Stomach smooth muscle (tissue), 2 donors: ENCODE data around the gene EFNB2.
A peak's percentile ranks its signal among the peaks of the same experiment; 100 is the strongest.

Source experiments
- H3K27ac ChIP-seq: one replicate; pipeline ENCODE4 v1.7.0; 2013; ENCODE audit warnings: mild to moderate bottlenecking, low read length, inconsistent platforms
- H3K27me3 ChIP-seq, 2 donors: one replicate each; pipeline ENCODE4 v1.7.0; 2013; ENCODE audit warnings: low read length in 2 of 2; ENCODE audit not compliant: insufficient read depth in 2 of 2, control insufficient read depth in 1 of 2
- H3K36me3 ChIP-seq, 2 donors: one replicate each; pipeline ENCODE4 v1.7.0; 2013; ENCODE audit warnings: low read length in 2 of 2; ENCODE audit not compliant: control insufficient read depth in 2 of 2, insufficient read depth in 2 of 2
- H3K4me1 ChIP-seq: one replicate; pipeline ENCODE4 v1.7.0; 2013; ENCODE audit warnings: low read length; ENCODE audit not compliant: control insufficient read depth, insufficient read depth
- H3K4me3 ChIP-seq, 2 donors: one replicate each; pipeline ENCODE4 v1.7.0; 2013; ENCODE audit warnings: low read length in 2 of 2
- H3K9ac ChIP-seq, 2 donors: one replicate each; pipeline ENCODE4 v1.7.0; 2013; ENCODE audit warnings: low read length in 2 of 2, mild to moderate bottlenecking in 1 of 2
- H3K9me3 ChIP-seq, 2 donors: one replicate each; pipeline ENCODE4 v1.7.0; 2013; ENCODE audit warnings: low read length in 2 of 2; ENCODE audit not compliant: control insufficient read depth in 2 of 2
- donor health status: healthy.
- donor health status: Pancreatic carcinoma.

EFNB2 gene

DNA sequence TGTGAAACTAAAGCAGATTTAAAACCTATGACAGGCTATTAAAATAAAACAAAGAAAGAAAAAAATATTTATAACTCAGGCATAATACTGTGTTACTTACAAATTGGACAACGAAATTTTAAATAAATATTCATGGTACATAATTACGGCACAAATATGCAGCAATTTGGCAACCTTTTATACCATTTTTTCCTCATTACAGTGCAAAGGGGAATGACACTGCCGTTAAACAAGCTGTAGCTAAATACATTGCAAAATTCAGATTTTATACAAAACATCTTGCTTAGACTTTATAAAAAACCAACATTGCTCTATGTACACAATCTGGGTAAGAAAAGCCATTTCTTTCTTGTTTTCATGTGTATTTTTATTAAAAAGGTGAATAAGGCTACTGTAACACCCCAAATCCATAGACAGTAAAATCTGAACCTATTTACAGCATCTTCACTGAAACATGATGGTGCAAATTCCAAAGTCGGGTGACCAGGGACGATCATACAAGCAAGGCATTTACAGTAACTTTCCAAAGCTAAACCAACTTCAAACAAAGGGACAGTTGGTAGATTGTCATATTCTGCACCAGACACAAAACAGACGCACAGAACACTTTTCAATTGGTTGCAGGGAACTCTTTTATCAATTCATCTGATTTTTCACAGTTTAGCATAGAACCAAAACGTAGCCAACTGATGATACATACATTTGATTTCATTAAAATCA lies 45.5 kb downstream of the EFNB2 start:
- H3K36me3 ChIP-seq, result peaks cover 20 to 30% of the 10 kb centered on the region in 2 donors
- peaks cover 45% of the 10 kb centered on the region for H3K4me1 ChIP-seq
- no peaks in the 10 kb centered on the region for H3K9me3 ChIP-seq
- H3K4me3 ChIP-seq, result no peak overlapping the region
- H3K27ac ChIP-seq, result no peak overlapping the region
- no peak overlapping the region for H3K9ac ChIP-seq
- H3K27me3 ChIP-seq, result no peaks in the 10 kb centered on the region

DNA sequence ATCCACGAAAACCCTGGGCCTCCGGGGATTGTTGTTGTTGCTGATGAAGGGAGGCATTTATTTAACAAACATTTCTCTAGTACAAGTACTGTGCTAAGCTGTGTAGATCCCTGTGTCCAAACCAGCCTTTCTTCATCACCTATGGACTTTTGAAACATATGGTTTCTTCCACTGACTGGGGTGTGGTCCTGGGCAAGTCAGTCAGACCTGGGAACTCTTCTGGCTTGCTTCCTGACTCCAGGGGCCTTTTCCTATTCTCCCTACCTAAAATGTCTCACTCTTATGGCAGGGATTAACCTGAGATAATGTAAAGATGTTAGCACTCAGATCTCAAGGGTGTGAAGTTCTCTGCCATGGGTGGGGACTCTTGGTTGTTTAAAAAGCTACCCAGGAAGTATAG lies 46.8 kb downstream of the EFNB2 start:
- peaks cover 19 to 20% of the 10 kb centered on the region in 2 donors for H3K36me3 ChIP-seq
- no peaks in the 10 kb centered on the region for H3K9me3 ChIP-seq
- no peak overlapping the region for H3K9ac ChIP-seq
- peaks cover 57% of the 10 kb centered on the region for H3K4me1 ChIP-seq
- H3K4me3 ChIP-seq, result no peak overlapping the region
- H3K27me3 ChIP-seq, result no peaks in the 10 kb centered on the region
- H3K27ac ChIP-seq, result no peak overlapping the region

DNA sequence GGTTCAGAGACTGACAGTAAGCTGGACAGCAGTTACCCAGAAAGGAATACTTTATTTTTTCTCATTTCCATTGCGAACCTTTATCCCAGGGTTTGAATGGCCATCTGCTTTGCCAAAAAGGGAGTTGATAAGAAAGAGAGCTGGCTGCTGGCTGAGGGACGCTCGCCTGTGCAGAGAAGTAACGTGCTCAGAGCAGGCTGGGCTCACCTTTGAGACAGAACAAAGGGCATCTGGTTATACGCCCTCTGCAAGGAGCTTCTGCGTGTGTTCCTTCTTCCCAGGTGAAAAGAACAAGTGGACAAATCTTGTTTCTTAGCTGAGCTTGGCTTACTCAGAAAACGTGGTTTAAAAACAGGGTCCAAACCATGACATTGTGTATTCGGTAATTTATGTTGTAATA lies 47.4 kb downstream of the EFNB2 start:
- Histone ChIP-seq H3K9me3 (no peaks in the 10 kb centered on the region), H3K27me3 (no peaks in the 10 kb centered on the region), H3K27ac (peak overlapping the region; percentile 99), H3K36me3 (peaks cover 13% of the 10 kb centered on the region in 2 donors), H3K4me1 (peaks cover 58% of the 10 kb centered on the region), H3K4me3 (no peak overlapping the region), H3K9ac (no peak overlapping the region)

DNA sequence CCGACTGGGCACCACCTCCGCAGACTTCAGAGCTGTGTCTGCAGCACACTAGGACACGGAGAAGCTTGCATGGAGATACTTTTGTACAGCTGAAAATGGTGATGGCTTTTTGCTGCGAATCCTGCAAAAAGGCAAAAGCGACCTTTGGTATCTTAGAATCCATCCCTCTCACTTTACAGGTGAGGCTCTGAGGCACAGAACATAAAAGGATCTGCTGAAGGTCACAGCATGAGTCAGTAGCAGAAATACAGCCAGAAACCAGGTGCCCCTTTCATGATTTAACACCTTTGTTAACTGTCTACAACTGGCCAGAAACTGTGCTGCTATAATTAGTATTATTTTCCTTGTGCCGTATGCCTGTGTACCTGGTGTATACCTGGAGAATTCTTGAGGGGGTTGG lies 48.3 kb downstream of the EFNB2 start:
- Histone ChIP-seq H3K27ac (peak overlapping the region; percentile 99), H3K27me3 (no peaks in the 10 kb centered on the region), H3K36me3 (peaks cover 3 to 4% of the 10 kb centered on the region in 2 donors), H3K9ac (no peak overlapping the region), H3K4me3 (no peak overlapping the region), H3K4me1 (peaks cover 50% of the 10 kb centered on the region), H3K9me3 (no peaks in the 10 kb centered on the region)

DNA sequence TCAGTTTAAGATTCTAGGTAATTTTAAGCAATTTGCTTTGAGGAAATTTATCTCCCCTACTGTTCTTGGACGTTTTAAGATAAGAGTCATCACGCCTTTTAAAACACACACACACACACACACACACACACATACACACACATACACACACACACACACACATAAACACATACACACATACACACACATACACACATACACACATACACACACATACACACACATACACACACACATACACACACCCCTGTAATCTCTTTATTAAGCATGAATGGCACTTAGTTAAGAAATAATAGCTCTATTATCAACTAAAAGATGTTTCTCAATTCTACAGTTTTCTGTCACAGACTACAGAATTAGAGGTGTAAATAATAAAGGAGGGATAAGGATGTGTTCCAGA lies 49.2 kb downstream of the EFNB2 start:
- peak overlapping the region; percentile 99 for H3K27ac ChIP-seq
- no peak overlapping the region for H3K4me3 ChIP-seq
- peaks cover 0 to 4% of the 10 kb centered on the region in 2 donors for H3K36me3 ChIP-seq
- H3K9me3 ChIP-seq, result no peaks in the 10 kb centered on the region
- no peaks in the 10 kb centered on the region for H3K27me3 ChIP-seq
- peaks cover 42% of the 10 kb centered on the region for H3K4me1 ChIP-seq
- H3K9ac ChIP-seq, result no peak overlapping the region

DNA sequence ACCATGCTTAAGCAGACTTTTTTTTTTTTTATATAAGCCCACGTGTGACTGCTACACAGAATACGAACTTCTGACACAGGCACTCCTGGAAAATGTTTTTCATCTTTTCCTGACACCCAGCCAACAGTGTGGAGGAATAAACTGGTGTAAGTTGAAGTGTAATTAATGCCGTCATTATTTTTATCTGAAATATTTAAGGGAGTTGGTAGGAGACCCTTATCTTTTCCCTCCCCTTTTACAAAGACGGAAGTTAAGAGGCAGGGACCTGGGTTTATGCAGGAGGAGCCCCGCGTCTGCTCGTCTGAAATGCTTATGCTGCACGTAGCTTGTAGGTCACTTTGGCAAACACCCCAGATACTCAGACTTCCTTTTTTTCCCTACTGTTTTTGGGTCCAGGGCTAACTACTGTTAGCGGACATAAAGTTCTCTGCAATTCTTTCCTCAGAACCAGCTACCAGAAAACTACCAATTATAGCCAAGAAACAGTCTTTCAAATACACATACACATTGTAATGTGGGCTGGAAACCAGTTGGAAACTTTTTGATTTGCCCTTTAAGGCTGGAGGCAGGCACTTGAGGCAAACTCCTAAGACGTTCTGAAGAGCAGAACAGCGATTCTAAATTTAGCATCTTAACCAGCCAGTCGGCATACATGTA lies 50.8 kb downstream of the EFNB2 start:
- H3K27me3 ChIP-seq, result no peaks in the 10 kb centered on the region
- peak overlapping the region; percentile 58 to 80 for H3K9ac ChIP-seq
- peak overlapping the region; percentile 99 for H3K27ac ChIP-seq
- H3K4me1 ChIP-seq, result peaks cover 34% of the 10 kb centered on the region
- no peaks in the 10 kb centered on the region for H3K36me3 ChIP-seq
- peak overlapping the region; percentile 52 to 54 for H3K4me3 ChIP-seq
- no peaks in the 10 kb centered on the region for H3K9me3 ChIP-seq

DNA sequence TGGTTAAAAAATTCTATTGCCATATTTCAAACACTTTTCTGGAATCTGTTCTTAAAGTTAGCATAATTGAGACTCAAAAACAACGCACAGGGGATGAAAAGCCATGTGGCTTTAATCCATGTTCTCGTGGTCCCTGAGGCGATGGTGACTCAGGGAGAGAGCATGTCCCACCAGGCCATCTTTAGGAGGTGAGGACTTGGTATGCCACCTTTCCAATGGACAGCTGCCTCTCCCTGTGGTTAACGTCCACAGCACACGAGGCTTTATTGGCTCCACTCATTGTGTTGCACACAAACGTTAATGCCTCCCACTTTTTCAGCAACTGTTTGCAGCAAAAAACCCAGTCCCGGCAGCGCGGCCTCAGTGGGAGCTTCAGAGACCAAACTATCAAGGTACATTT lies 51.4 kb downstream of the EFNB2 start:
- Histone ChIP-seq H3K36me3 (no peaks in the 10 kb centered on the region), H3K9ac (peak overlapping the region; percentile 58 to 80), H3K27ac (peak overlapping the region; percentile 99), H3K4me1 (peaks cover 34% of the 10 kb centered on the region), H3K27me3 (no peaks in the 10 kb centered on the region), H3K9me3 (no peaks in the 10 kb centered on the region), H3K4me3 (peak overlapping the region; percentile 28 to 52)

DNA sequence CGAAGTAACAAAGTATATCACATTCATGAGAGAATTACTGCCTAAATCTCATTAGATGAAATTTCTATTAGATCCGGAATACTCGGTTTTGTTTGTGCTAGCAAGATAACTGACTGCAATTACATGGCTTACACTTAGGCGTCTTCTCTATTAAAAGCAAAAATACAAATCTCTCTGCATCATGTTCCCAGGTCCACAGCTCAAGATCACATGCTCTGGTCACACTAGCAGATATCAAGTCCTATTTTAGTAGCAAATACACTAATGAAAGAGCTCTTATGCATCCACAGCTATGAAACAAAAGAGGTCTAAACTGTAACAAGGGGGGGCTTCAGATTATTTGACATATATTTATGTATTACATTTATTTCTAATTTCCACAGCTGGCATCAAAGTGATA lies 53.5 kb downstream of the EFNB2 start:
- Histone ChIP-seq H3K27me3 (no peaks in the 10 kb centered on the region), H3K27ac (peak overlapping the region; percentile 18), H3K4me3 (no peak overlapping the region), H3K9me3 (no peaks in the 10 kb centered on the region), H3K4me1 (peaks cover 31% of the 10 kb centered on the region), H3K36me3 (no peaks in the 10 kb centered on the region), H3K9ac (no peak overlapping the region)

DNA sequence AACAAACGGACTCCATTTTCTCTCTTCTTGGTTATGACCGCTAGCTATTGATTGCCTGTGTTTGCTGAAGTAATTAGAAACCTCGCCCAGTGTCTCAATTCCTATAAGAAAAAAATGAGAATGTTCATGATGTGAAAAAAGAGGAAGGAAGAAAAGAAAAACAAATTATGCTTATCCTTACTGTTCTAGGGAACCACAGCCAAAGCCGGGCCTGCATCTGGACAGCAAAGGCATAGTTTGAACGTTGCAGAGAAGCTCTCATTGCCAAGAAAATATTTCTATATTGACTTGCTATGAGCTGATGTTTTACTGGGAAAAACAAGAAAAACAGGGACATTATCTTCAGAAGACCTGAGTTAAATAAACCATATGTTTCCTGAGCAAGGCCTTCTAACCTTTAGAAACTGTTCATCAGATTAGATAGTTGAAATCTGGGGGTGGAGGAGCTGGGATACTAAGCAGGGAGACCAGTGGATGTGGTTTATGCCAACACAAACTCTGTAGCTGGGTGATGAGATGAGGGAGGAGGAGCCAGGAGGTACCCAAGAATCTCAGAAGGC lies 55.0 kb downstream of the EFNB2 start:
- H3K27ac ChIP-seq, result peak overlapping the region; percentile 60
- no peaks in the 10 kb centered on the region for H3K27me3 ChIP-seq
- no peak overlapping the region for H3K4me3 ChIP-seq
- peaks cover 27% of the 10 kb centered on the region for H3K4me1 ChIP-seq
- H3K36me3 ChIP-seq, result no peaks in the 10 kb centered on the region
- H3K9me3 ChIP-seq, result no peaks in the 10 kb centered on the region
- H3K9ac ChIP-seq, result no peak overlapping the region

DNA sequence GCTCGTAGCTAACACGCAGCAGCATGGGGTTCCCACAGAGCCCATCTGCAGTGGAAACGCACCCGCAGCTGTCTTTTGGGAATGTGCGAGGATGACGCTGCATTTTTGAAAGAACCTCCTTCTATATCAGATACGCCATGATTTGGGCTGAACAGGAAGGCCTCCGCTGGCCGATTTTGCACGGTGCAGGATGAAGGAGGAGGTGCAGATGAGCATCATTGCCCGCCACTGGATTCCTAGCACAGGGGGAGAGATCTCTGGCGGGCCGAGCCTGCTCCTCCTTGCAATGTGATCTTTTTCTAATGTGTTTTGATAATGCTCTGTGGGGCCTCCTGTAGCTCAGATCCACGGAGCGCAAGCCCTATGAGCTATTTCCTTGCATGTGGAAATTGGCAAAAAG lies 55.5 kb downstream of the EFNB2 start:
- no peak overlapping the region for H3K9ac ChIP-seq
- no peaks in the 10 kb centered on the region for H3K36me3 ChIP-seq
- no peak overlapping the region for H3K4me3 ChIP-seq
- peaks cover 22% of the 10 kb centered on the region for H3K4me1 ChIP-seq
- H3K27me3 ChIP-seq, result no peaks in the 10 kb centered on the region
- no peaks in the 10 kb centered on the region for H3K9me3 ChIP-seq
- peak overlapping the region; percentile 60 for H3K27ac ChIP-seq

DNA sequence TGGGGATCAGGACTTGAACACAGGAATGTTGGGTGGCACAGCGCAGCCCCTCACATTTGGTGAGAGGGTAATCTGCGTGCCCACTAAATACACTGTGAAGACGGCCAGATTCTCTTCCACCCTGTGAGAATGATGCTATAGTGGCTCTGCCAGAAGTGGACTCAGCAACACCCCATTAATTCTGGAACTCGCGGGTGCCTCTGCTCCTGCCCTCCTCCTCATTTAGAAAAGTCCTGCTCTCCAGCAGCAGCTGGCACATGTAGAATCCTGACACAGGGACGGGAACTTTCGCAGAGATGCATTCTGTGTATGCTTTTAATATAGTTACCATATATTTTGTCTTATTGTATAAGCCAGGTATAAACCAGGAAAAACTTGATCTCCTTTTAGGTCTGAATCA lies 57.3 kb downstream of the EFNB2 start:
- no peaks in the 10 kb centered on the region for H3K36me3 ChIP-seq
- no peak overlapping the region for H3K27ac ChIP-seq
- H3K4me3 ChIP-seq, result no peak overlapping the region
- no peak overlapping the region for H3K9ac ChIP-seq
- no peaks in the 10 kb centered on the region for H3K27me3 ChIP-seq
- no peaks in the 10 kb centered on the region for H3K9me3 ChIP-seq
- H3K4me1 ChIP-seq, result peaks cover 10% of the 10 kb centered on the region
